ENCODE measurements around the gene INPP5J.
A peak's percentile ranks its signal among the peaks of the same experiment; 100 is the strongest.

The INPP5J gene

DNA sequence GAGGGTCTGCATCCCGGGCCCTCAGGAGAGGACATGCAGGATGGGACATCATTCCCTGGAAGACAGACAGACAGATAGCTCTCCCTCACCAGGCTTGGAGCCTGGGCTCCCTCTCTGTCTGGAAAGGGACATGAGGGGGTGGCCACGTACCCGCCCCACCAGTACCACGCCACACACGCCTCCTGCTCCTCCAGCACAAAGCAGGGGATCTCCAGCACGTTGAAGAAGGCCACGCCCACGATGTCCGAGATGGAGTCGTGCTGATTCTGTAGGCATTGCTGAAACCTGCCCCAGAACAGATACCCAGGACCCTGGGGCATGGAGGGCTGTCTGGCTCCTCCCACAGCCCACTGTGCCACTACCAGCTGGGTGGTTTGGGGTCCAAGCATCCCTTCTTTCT lies 15.4 kb downstream of the INPP5J start:
- no peak overlapping the region for H2AFZ ChIP-seq (ENCODE audit: low read depth, low read length)
- H3K9me3 ChIP-seq (ENCODE audit: control insufficient read depth, low read length) = no peaks in the 10 kb centered on the region
- H2BK5ac ChIP-seq (ENCODE audit: low read depth, low read length, poor library complexity, severe bottlenecking) = no peak overlapping the region
- H3K36me3 ChIP-seq (ENCODE audit: control insufficient read depth in 1 of 2, insufficient read depth in 2 of 2, low read depth in 1 of 2, low read length in 2 of 2) = no peaks in the 10 kb centered on the region
- no peak overlapping the region for H3K4ac ChIP-seq (ENCODE audit: low read depth in 1 of 2, low read length in 2 of 2)
- no peak overlapping the region for H3K14ac ChIP-seq (ENCODE audit: low read length in 2 of 2)
- H2AK5ac ChIP-seq (ENCODE audit: low read length, severe bottlenecking) = no peak overlapping the region
- peaks cover 15% of the 10 kb centered on the region for H3K4me1 ChIP-seq (ENCODE audit: control insufficient read depth, insufficient read depth, low read depth, low read length)
- no peak overlapping the region for H4K8ac ChIP-seq (ENCODE audit: low read length)
- peaks cover 23 to 78% of the 10 kb centered on the region in 2 experiments for H3K27me3 ChIP-seq (ENCODE audit: control insufficient read depth in 1 of 2, insufficient read depth in 1 of 2, low read length in 2 of 2)
- H3K9ac ChIP-seq (ENCODE audit: low read length) = no peak overlapping the region
- WGBS = 83% methylated on average over 10 of the region's 10 CpGs
- H2BK15ac ChIP-seq (ENCODE audit: low read depth, poor library complexity, severe bottlenecking) = no peak overlapping the region
- H3K4me3 ChIP-seq (ENCODE audit: insufficient read depth in 1 of 2, low read depth in 1 of 2, low read length in 2 of 2) = no peak overlapping the region
- H2BK12ac ChIP-seq (ENCODE audit: low read length in 2 of 2) = no peak overlapping the region
- H3K4me2 ChIP-seq (ENCODE audit: low read length, poor library complexity, severe bottlenecking) = no peak overlapping the region
- no peak overlapping the region for H2BK120ac ChIP-seq (ENCODE audit: low read depth, low read length)
- no peak overlapping the region for H3K23ac ChIP-seq (ENCODE audit: low read length in 2 of 2)
- no peaks in the 10 kb centered on the region for H3K79me1 ChIP-seq (replicated peaks; ENCODE audit: low read length, poor library complexity, severe bottlenecking)
- no peak for DNase-seq
- no peak overlapping the region for H3K27ac ChIP-seq (ENCODE audit: low read length, poor library complexity, severe bottlenecking)
- H4K91ac ChIP-seq (ENCODE audit: low read length) = no peak overlapping the region
- no peak overlapping the region for H3K18ac ChIP-seq (ENCODE audit: low read depth in 1 of 2, low read length in 2 of 2)

GRCh38 chr22:31139066-31139465 lies 16.3 kb downstream of the INPP5J start:
- no peaks in the 10 kb centered on the region for H3K79me1 ChIP-seq (replicated peaks; ENCODE audit: low read length, poor library complexity, severe bottlenecking)
- no peak overlapping the region for H3K14ac ChIP-seq (ENCODE audit: low read length in 2 of 2)

GRCh38 chr22:31139866-31140716 lies 17.3 kb downstream of the INPP5J start, which contains the start of gene PLA2G3:
Gene PLA2G3, minus strand, starts transcription at chr22:31140508. Its CDS starts 154 bp downstream, at chr22:31140354.
- WGBS = 46% methylated on average over 18 of the region's 24 CpGs
- Histone ChIP-seq H2BK15ac (ENCODE audit: low read depth, poor library complexity, severe bottlenecking) (peak within 1 kb of the TSS; percentile 41), H3K4me3 (ENCODE audit: insufficient read depth in 1 of 2, low read depth in 1 of 2, low read length in 2 of 2) (no peak within 1 kb of the TSS), H3K4me1 (ENCODE audit: control insufficient read depth, insufficient read depth, low read depth, low read length) (peaks cover 15% of the 10 kb centered on the region), H3K36me3 (ENCODE audit: control insufficient read depth in 1 of 2, insufficient read depth in 2 of 2, low read depth in 1 of 2, low read length in 2 of 2) (no peaks in the 10 kb centered on the region), H3K9me3 (ENCODE audit: control insufficient read depth, low read length) (peaks cover 7% of the 10 kb centered on the region), H3K4ac (ENCODE audit: low read depth in 1 of 2, low read length in 2 of 2) (no peak within 1 kb of the TSS), H3K23ac (ENCODE audit: low read length in 2 of 2) (no peak within 1 kb of the TSS), H2AFZ (ENCODE audit: low read depth, low read length) (no peak within 1 kb of the TSS), H3K9ac (ENCODE audit: low read length) (no peak within 1 kb of the TSS), H2BK12ac (ENCODE audit: low read length in 2 of 2) (no peak within 1 kb of the TSS), H3K4me2 (ENCODE audit: low read length, poor library complexity, severe bottlenecking) (no peak within 1 kb of the TSS), H2AK5ac (ENCODE audit: low read length, severe bottlenecking) (no peak within 1 kb of the TSS), H4K8ac (ENCODE audit: low read length) (no peak within 1 kb of the TSS), H3K14ac (ENCODE audit: low read length in 2 of 2) (peak within 1 kb of the TSS in 1 of 2 experiments; percentile 9), H3K18ac (ENCODE audit: low read depth in 1 of 2, low read length in 2 of 2) (no peak within 1 kb of the TSS), H2BK120ac (ENCODE audit: low read depth, low read length) (no peak within 1 kb of the TSS), H2BK5ac (ENCODE audit: low read depth, low read length, poor library complexity, severe bottlenecking) (no peak within 1 kb of the TSS), H3K79me1 (replicated peaks; ENCODE audit: low read length, poor library complexity, severe bottlenecking) (no peaks in the 10 kb centered on the region), H3K27ac (ENCODE audit: low read length, poor library complexity, severe bottlenecking) (no peak within 1 kb of the TSS), H3K27me3 (ENCODE audit: control insufficient read depth in 1 of 2, insufficient read depth in 1 of 2, low read length in 2 of 2) (peaks cover 23 to 72% of the 10 kb centered on the region in 2 experiments), H4K91ac (ENCODE audit: low read length) (no peak within 1 kb of the TSS)
- peak; percentile 72 for DNase-seq

More at GRCh38 chr22:31139066-31139465, 16.3 kb downstream of the INPP5J start:
- Histone ChIP-seq H3K9me3 (ENCODE audit: control insufficient read depth, low read length) (no peaks in the 10 kb centered on the region), H4K91ac (ENCODE audit: low read length) (no peak overlapping the region), H2AK5ac (ENCODE audit: low read length, severe bottlenecking) (no peak overlapping the region), H3K23ac (ENCODE audit: low read length in 2 of 2) (no peak overlapping the region), H3K4me1 (ENCODE audit: control insufficient read depth, insufficient read depth, low read depth, low read length) (peaks cover 15% of the 10 kb centered on the region), H3K4me2 (ENCODE audit: low read length, poor library complexity, severe bottlenecking) (no peak overlapping the region), H4K8ac (ENCODE audit: low read length) (no peak overlapping the region), H3K9ac (ENCODE audit: low read length) (no peak overlapping the region), H3K27me3 (ENCODE audit: control insufficient read depth in 1 of 2, insufficient read depth in 1 of 2, low read length in 2 of 2) (peaks cover 23 to 73% of the 10 kb centered on the region in 2 experiments), H2BK120ac (ENCODE audit: low read depth, low read length) (no peak overlapping the region), H2AFZ (ENCODE audit: low read depth, low read length) (no peak overlapping the region), H3K36me3 (ENCODE audit: control insufficient read depth in 1 of 2, insufficient read depth in 2 of 2, low read depth in 1 of 2, low read length in 2 of 2) (no peaks in the 10 kb centered on the region), H2BK15ac (ENCODE audit: low read depth, poor library complexity, severe bottlenecking) (no peak overlapping the region), H2BK12ac (ENCODE audit: low read length in 2 of 2) (no peak overlapping the region), H2BK5ac (ENCODE audit: low read depth, low read length, poor library complexity, severe bottlenecking) (no peak overlapping the region), H3K18ac (ENCODE audit: low read depth in 1 of 2, low read length in 2 of 2) (no peak overlapping the region), H3K27ac (ENCODE audit: low read length, poor library complexity, severe bottlenecking) (no peak overlapping the region), H3K4me3 (ENCODE audit: insufficient read depth in 1 of 2, low read depth in 1 of 2, low read length in 2 of 2) (no peak overlapping the region), H3K4ac (ENCODE audit: low read depth in 1 of 2, low read length in 2 of 2) (no peak overlapping the region)
- 88% methylated on average over 2 of the region's 3 CpGs for WGBS
- DNase-seq = no peak

DNA sequence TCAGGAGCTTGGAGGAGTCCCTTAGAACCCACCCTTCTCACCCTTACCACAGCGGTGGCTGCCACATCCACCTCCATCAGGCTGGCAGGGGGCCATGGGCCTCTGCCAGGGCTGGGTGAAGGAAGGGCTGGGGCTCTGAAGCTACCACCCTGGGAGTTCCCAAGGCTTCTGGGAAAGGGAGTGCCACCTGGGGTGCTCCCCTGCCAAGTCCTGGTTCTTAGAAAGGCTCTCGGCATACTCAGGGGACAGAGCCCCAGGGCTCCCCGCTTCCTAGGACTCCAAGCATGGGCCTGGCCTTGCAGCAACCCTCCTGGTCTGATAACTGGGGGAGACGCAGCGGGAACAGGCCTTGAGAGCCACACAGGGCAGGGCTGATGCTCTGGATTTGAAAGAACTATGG lies 18.0 kb downstream of the INPP5J start:
- no peak overlapping the region for H2BK12ac ChIP-seq (ENCODE audit: low read length in 2 of 2)
- DNase-seq = no peak
- no peak overlapping the region for H2BK120ac ChIP-seq (ENCODE audit: low read depth, low read length)
- H3K36me3 ChIP-seq (ENCODE audit: control insufficient read depth in 1 of 2, insufficient read depth in 2 of 2, low read depth in 1 of 2, low read length in 2 of 2) = no peaks in the 10 kb centered on the region
- no peak overlapping the region for H2BK5ac ChIP-seq (ENCODE audit: low read depth, low read length, poor library complexity, severe bottlenecking)
- peaks cover 15% of the 10 kb centered on the region for H3K4me1 ChIP-seq (ENCODE audit: control insufficient read depth, insufficient read depth, low read depth, low read length)
- H3K9me3 ChIP-seq (ENCODE audit: control insufficient read depth, low read length) = peaks cover 7% of the 10 kb centered on the region
- H4K8ac ChIP-seq (ENCODE audit: low read length) = no peak overlapping the region
- WGBS = 76% methylated on average over 5 of the region's 5 CpGs
- H3K27me3 ChIP-seq (ENCODE audit: control insufficient read depth in 1 of 2, insufficient read depth in 1 of 2, low read length in 2 of 2) = peaks cover 23 to 65% of the 10 kb centered on the region in 2 experiments
- no peak overlapping the region for H2AK5ac ChIP-seq (ENCODE audit: low read length, severe bottlenecking)
- no peak overlapping the region for H3K9ac ChIP-seq (ENCODE audit: low read length)
- no peak overlapping the region for H3K27ac ChIP-seq (ENCODE audit: low read length, poor library complexity, severe bottlenecking)
- H4K91ac ChIP-seq (ENCODE audit: low read length) = no peak overlapping the region
- no peak overlapping the region for H3K4me2 ChIP-seq (ENCODE audit: low read length, poor library complexity, severe bottlenecking)
- no peak overlapping the region for H3K4me3 ChIP-seq (ENCODE audit: insufficient read depth in 1 of 2, low read depth in 1 of 2, low read length in 2 of 2)
- H3K18ac ChIP-seq (ENCODE audit: low read depth in 1 of 2, low read length in 2 of 2) = no peak overlapping the region
- H3K4ac ChIP-seq (ENCODE audit: low read depth in 1 of 2, low read length in 2 of 2) = no peak overlapping the region
- no peak overlapping the region for H2AFZ ChIP-seq (ENCODE audit: low read depth, low read length)
- H3K23ac ChIP-seq (ENCODE audit: low read length in 2 of 2) = no peak overlapping the region
- H2BK15ac ChIP-seq (ENCODE audit: low read depth, poor library complexity, severe bottlenecking) = peak overlapping the region; percentile 41
- no peak overlapping the region for H3K14ac ChIP-seq (ENCODE audit: low read length in 2 of 2)
- H3K79me1 ChIP-seq (replicated peaks; ENCODE audit: low read length, poor library complexity, severe bottlenecking) = no peaks in the 10 kb centered on the region

Measured in mesenchymal stem cell (in vitro differentiated cells and primary cell).